Measurements from ENCODE around the gene FBXW8. TPM values are rescaled to one million over a fixed set of nuclear protein-coding genes. Genes with fewer than 3 reads are reported as not detected.

FBXW8 gene
- polyA plus RNA-seq, 2 of the 4 experiments (the other 2 are of a cell fraction), result 9.8 to 15.7 TPM

GRCh38 chr12:116910645-116911451 lies at the start of gene FBXW8 (continued):
- TF ChIP-seq TFCP2L1 (CRISPR knock-in tag; IDR thresholded peaks at IDR 0.05), result no peak
- TF ChIP-seq CBX2 (IDR thresholded peaks at IDR 0.05; ENCODE audit: borderline replicate concordance, low read depth), result no peak
- peak; percentile 94 for TF ChIP-seq E2F6 (IDR thresholded peaks at IDR 0.05; ENCODE audit: borderline replicate concordance, low read depth)
- TF ChIP-seq CEBPB (IDR thresholded peaks at IDR 0.05), result no peak
- TF ChIP-seq KDM1A (IDR thresholded peaks at IDR 0.05; ENCODE audit: low read depth), result 0 out of 2 replicates have a peak, but pooled peaks have one; percentile 19
- peak; percentile 100 for TF ChIP-seq MAX (IDR thresholded peaks at IDR 0.05)
- peak; percentile 81 for TF ChIP-seq POLR2A (IDR thresholded peaks at IDR 0.05; ENCODE audit: low read length)
- peak; percentile 52 for TF ChIP-seq USF2 (IDR thresholded peaks at IDR 0.05)
- TF ChIP-seq CHD4 (IDR thresholded peaks at IDR 0.05; ENCODE audit: borderline replicate concordance), result no peak
- no peak for TF ChIP-seq NFE2L2 (conservative IDR thresholded peaks at IDR 0.05; ENCODE audit: low read length)
- no peak for TF ChIP-seq HDAC2 (IDR thresholded peaks at IDR 0.05)
- TF ChIP-seq HOXA7 (CRISPR knock-in tag; IDR thresholded peaks at IDR 0.05), result no peak
- no peak for TF ChIP-seq JUNB (IDR thresholded peaks at IDR 0.05)
- TF ChIP-seq SREBF2 (IDR thresholded peaks at IDR 0.05), result no peak
- peak; percentile 64; the same call in 1 of the 2 replicates for TF ChIP-seq EHF (CRISPR knock-in tag; IDR thresholded peaks at IDR 0.05)
- TF ChIP-seq JUN (IDR thresholded peaks at IDR 0.05), result peak; percentile 66 to 88; a peak in 4 of 5 replicates
- TF ChIP-seq RARB (CRISPR knock-in tag; IDR thresholded peaks at IDR 0.05), result no peak
- no peak for TF ChIP-seq FOSL2 (IDR thresholded peaks at IDR 0.05)
- 0 out of 2 replicates have a peak, but pooled peaks have one; percentile 30 for TF ChIP-seq FOSL2 (CRISPR knock-in tag; IDR thresholded peaks at IDR 0.05)
- peak; percentile 71; the same call in 1 of the 2 replicates for TF ChIP-seq HMGXB4 (CRISPR knock-in tag; IDR thresholded peaks at IDR 0.05; ENCODE audit: borderline replicate concordance)
- no peak for TF ChIP-seq PBX3 (IDR thresholded peaks at IDR 0.05)
- peak; percentile 99 for TF ChIP-seq MYC (IDR thresholded peaks at IDR 0.05; ENCODE audit: borderline replicate concordance, low read length)
- TF ChIP-seq ZC3H11A (IDR thresholded peaks at IDR 0.05), result no peak
- no peak for TF ChIP-seq RAD21 (conservative IDR thresholded peaks at IDR 0.05 in 1 of 2, IDR thresholded peaks at IDR 0.05 in 1 of 2)
- no peak for TF ChIP-seq ELK1 (IDR thresholded peaks at IDR 0.05; ENCODE audit: low read depth, low read length)
- no peak for TF ChIP-seq FOXS1 (CRISPR knock-in tag; IDR thresholded peaks at IDR 0.05)
- TF ChIP-seq ZFP36 (IDR thresholded peaks at IDR 0.05; ENCODE audit: borderline replicate concordance, partially characterized antibody), result no peak
- TF ChIP-seq RFX5 (IDR thresholded peaks at IDR 0.05), result 0 out of 2 replicates have a peak, but pooled peaks have one; percentile 26
